RCC 7860 (cell line): ENCODE results near the gene APEH.
"Not testable (repeated sequence)": the region's sequence is repeated elsewhere in the genome, so short reads cannot be mapped to it uniquely, and the experiment has no call there.

Experiments
- DNase-seq: peaks from one replicate; pipeline ENCODE4 v3.0.0-alpha.2; 2015; ENCODE audit warnings: low spot score
- FAIRE-seq: peaks from 2 replicates; lab custom pipeline; 2012; peaks lifted over from hg19 to GRCh38; lab: Jason Lieb, UNC

The APEH gene

DNA sequence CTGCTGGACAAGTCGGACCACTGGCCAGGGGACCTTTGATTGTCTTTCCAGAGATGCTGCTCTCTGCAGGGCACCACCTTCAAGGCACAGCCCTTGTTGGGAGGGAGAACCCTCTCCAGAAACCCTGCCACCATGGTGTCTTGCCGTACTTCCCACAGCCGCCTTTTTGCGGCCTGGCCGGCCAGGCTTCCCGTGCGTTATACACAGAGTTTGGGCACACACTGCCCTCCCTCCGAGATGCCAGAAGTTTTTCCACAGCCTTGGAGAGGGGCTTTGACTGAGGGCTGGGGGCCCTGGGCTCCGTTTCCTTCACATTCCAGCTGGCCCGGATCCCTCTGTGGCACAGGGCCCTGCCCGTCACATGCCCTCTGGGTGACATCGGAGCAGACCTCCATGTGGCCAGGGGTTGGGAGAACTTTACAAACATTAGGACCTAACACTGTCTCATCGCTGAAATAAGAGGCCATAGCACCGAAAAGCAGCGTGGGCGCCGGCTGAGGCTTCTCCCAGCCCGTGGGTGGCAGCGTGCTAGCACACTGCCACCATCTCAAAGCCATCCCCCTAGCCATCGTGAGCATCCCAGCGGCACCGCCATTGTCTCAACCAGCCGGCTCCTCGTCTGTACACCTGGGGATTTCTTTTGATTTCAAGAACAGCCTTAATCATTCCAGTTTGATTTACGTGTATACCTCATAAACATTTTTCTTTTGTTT is 6.3 kb upstream of the APEH start:
- no peak for FAIRE-seq
- DNase-seq = no peak

DNA sequence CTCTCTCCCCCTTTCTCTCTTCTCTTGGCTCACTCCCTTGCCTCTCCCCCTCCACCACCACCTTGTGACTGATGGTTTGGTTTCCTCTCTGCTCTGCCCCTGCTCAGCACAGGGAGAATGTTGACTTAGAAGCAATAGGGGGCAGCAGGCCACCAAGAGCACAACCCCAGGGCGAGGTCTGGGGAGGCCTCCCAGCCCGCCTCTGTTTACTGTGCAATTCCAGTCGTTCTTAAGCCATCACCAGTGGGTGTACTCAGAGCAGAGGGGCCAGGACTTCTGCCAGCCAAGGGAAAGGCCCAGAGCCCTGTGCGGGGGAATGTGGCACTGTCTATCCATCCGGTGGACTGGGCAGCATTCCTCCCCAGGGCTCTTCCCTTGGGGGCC is 5.7 kb upstream of the APEH start:
- FAIRE-seq (no peak), DNase-seq (peak; percentile 52)

DNA sequence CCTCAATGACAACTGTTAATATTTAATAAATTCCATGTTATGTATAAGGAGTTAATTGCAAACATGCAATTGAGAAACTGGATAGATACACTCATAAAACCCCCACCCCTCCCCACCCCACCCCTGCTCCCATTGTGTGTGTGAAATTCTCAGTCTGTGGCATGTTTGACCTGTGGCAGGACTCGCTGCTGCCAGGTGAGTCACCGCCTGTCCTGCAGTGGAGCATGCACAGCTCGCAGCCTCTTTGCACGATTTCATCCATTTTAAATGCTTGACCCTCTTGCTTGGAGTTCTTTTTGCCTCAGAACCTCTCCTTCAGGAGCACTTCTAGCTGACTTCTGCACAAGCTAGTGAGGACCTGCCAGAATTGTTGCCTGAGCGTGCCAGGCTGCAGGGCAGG is 5.3 kb upstream of the APEH start:
- FAIRE-seq = no peak

DNA sequence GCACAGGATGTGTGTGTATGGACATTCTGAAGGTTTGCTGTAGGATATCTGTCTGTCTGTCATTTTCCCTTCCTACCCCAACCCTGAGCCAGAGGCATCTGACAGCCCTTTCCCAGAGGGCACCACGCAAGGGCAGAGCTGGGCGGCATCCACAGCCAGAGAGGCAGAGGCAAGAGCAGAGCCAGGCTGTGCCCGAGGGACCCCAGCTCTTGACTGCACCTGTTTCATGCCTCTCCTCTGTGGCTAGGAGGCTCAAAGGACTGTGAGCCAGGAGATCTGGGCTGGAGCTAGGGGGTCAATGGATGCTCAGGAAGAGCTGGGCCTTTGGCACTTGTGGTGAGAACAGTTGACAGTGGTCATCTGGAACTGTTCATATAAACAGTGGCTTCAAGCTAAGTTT is 4.8 kb upstream of the APEH start:
- DNase-seq (no peak), FAIRE-seq (no peak)

More for the DNA sequence above, 5.3 kb upstream of the APEH start:
- peak; percentile 56 for DNase-seq

DNA sequence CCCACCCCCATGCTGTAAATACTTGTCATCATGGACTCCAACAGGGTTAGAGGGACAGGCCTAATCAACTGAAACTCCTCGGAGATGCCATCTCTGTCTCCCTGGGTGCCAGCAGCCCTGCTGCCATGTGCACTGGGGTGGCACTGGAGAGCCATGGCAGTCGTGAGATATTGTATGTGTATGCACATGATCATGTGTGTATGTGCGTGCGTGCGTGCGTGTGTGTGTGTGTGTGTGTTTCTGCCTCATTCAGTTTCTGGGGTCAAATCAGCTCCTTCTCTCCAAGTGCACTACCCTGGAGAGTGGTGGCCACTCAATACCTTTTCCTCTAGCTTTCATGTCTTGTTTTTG is 3.2 kb upstream of the APEH start:
- FAIRE-seq = no peak
- DNase-seq = no peak

DNA sequence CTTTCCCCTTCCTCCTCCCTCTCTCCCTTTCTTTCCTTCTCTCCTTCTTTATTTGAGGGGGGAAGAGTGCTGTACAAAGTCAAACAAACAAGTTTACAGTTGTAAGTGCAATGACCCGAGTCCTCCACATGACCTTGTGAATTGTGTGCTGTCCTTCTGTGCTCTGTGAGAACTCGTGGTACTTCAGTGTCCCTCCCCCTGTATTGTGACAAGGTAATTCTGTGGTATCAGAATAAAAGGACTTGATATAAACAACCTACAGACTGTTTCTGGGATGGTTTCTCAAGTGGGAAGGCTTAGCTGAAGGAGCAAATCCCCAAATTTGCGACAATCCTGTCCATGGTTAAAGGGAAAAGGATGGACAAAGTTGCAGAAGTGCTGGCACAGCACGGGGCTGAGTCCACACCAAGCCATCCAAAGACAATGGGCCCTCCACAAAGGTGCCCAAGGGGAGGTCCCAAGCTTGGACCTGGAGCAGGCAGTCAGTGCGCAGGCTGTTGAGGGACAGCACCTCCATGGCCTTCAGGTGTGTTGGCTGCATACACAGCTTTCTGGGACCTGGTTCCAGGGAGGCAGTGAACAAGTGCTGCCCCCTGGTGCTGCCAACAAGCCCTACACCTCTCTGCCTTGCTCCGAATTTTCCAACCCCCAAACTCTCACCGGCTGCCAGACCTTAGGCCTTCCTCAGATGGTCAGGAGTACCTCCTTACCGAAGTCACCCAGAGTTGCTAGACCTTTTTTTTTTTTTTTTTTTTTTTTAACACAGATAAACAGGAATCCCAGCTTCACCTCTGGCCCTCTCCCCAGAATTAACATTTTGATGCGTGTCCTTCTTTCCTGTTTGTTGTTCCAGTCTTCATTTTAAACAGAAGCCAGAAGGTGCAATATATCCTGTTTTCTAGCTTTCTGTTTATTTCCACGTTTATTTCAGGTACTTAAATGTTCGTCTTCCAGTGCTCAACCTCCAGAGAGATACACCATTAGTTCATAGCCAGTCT is 2.6 kb upstream of the APEH start:
- no peak for FAIRE-seq

DNA sequence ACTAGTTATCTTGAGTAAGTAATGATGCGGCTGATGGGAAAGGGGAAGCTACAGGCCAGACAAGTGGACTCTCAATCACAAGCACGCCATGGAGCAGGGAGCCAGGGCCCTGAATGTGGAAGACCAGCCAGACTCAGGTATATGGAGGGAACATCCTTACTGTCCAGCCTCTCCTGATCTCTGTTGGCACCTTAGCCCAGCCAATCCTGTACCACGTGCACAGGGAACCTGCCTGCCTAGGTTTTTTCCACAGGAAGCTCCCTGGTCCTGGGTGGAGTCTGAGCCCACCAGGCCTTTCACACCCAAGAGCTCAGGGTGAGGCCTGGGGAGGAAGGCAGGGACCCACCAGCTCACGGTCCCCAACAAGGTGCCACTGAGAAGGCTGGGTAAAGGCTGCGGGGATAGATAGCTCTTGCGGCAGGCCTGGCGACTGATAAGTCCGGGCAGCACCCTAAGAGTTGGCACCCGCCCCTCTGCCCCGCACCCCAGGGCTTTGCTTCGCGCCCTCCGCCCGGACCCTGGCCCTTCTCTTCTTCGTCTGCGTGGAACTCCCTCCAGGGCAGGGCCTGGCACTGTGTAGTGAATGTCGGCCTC is 933 bp upstream of the APEH start:
- FAIRE-seq = no peak
- peak; percentile 30 for DNase-seq

More for the DNA sequence above, 2.6 kb upstream of the APEH start:
- peak; percentile 47 for DNase-seq

DNA sequence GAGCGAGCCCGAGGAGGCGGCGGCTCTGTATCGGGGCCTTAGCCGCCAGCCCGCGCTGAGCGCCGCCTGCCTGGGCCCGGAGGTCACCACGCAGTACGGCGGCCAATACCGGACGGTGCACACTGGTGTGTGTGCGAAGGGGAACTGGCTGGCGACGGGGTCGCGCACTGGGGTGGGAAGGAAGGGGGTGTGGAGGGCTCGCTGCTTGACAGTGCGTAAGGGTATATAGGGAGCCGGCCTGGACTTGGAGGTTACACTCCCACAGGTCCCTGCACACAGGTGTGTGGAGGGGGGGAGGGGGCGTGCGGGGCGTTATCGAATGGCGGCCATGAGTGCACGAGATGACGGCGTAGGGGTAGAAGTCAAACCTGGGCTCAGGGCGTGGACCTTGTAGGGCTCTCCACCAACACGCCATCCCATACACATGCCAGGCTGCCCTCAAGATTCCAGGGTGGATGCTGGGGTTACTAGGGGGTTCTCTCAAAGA is 389 bp downstream of the APEH start:
- FAIRE-seq = no peak
- DNase-seq = no peak

DNA sequence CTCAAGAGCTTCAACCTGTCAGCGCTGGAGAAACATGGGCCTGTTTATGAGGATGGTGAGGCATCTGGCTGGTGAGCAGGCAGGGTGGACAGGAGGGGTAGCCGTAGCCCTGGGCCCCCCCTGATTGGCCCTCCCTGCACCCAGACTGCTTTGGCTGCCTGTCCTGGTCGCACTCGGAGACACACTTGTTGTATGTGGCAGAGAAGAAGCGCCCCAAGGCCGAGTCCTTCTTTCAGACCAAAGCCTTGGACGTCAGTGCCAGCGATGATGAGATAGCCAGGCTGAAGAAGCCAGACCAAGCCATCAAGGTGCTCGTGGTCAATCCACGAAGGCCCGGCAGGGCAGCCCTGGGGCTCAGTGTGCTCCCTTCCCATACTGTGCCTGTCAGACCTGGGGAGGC is 1.8 kb downstream of the APEH start:
- no peak for DNase-seq

DNA sequence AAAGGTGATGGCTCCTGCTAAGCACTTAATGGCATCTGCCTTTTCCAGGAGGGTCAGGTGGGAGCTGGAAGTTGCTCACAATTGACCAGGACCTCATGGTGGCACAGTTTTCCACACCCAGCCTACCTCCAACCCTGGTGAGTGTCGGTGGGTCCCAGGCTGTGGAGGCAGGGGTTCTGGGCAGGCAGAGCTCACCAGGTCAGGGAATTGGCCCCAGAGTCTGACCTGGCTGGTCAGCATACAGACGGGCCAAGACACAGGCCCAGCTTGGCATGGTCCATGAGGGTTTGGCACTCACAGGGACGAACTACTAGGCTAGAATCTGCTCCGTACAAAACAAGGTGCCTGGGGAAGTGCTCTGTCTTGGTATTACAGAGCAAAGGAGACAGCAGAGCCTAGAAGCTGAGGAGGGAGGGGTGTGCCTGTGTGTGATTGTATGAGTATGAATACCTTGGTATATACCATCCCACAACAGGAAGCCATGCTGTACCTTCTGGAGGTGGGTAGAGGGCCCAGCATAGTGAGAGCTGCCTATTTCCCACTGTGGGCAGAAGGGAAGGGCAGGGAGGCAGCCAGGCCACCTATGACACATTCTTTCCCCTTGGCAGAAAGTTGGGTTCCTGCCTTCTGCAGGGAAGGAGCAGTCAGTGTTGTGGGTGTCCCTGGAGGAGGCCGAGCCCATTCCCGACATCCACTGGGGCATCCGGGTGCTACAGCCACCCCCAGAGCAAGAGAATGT is 6.5 kb downstream of the APEH start:
- FAIRE-seq = no peak

More for the DNA sequence above, 1.8 kb downstream of the APEH start:
- no peak for FAIRE-seq

DNA sequence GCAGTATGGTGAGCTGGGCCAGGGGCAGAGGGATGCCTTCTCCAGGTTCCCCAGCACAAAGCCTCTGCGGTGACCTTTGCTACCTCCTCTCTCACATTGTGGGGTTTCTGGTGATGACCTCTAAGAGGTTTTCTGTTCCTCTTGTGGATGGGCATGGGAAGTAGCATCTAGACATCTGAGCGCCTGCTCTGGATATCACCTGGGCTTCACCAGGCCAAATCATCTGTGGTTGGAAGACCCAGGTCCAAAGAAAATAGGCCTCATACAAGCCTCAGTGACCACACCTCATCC is 7.0 kb downstream of the APEH start:
- no peak for DNase-seq
- FAIRE-seq = no peak

More for the DNA sequence above, 6.5 kb downstream of the APEH start:
- DNase-seq = no peak

DNA sequence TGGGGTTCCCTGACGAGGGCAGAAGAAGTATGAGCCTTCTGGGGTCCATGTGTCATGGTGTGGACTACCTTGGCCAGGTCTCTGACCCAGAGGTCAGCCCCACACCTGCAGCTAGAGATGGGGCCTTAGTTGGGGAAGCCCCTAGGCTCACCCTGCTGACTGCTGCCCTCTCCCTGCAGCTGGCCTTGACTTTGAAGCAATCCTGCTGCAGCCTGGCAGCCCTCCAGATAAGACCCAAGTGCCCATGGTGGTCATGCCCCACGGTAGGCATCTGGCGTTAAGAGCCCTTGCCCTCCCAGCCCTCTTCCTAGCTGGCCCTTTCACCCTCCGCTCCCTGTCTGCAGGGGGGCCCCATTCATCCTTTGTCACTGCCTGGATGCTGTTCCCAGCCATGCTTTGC is 7.4 kb downstream of the APEH start:
- DNase-seq = no peak
- FAIRE-seq = no peak

DNA sequence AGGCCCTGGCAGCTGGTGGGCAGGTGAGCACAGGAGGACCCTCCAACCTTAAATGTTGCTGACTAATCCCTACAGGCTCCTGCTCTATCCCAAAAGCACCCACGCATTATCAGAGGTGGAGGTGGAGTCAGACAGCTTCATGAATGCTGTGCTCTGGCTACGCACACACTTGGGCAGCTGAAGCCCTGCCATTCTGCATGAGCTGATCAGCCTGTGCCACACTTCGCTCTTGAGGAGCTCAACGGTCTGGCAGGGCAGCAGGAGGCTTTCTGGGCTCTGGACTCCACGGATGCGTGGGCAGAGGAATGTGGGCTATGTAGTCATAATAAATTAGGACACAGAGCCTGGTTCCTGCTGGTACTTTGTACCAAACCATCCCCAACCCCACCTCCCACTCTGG is 9.0 kb downstream of the APEH start:
- FAIRE-seq = no peak
- no peak for DNase-seq

DNA sequence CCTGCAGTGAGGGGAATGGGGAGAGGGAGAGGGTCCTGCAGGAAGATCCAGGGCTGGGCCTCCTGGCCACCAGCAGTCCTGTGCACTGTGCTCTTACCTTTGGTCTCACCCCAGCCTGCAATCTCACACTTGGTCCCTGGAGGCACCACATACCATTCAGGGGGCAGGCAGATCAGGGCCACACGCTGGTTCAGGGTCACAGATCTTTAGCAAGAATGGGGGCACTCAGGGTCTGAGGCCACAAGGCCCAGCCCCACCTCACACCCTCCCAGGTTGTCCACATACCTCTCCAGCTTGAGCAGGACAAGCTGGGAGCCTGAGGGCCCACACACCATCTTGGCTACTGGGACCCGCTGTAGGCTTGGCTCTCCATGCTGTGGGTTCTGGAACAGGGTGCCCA is 10.3 kb downstream of the APEH start:
- not testable (repeated sequence) for DNase-seq, FAIRE-seq

DNA sequence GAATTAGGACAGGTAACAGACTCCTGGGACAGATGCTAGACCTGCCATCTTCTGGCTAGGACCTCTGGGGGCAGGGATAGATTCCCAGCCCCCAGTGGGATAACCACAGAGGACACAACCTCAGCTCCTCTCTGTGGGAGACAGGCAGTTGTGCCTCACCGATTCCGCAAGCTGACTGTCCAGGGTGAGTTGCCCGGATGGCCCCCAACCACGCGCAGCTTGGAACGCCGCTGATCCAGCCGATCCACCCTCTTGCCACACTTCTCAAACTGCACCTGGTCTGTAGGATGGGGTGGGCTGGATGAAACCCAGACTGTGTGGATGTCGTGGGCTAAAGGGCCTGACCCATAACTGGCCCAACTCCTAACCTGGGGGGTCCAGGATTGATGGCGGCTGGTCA is 11.0 kb downstream of the APEH start:
- not testable (repeated sequence) for FAIRE-seq, DNase-seq

DNA sequence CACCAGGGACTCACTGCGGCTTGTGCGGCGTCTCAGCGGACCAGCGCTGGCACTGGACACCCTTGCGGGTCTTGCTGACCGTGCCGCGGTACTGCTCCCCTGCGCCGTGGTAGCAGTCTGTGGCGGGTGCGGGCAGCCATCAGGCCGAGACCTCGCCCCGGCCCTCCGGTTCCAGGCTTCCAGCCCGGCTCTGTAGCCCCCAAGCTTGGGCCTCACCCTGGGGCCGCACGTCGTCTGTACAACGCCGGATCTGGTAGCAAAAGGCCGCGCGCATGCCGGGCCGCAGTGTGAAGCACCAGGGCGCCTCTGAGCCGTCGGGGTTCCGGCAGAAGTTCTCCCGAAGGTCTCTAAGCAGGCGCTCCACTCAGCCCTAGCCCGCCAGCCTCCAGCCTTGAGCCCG is 11.7 kb downstream of the APEH start:
- DNase-seq, FAIRE-seq: not testable (repeated sequence)

DNA sequence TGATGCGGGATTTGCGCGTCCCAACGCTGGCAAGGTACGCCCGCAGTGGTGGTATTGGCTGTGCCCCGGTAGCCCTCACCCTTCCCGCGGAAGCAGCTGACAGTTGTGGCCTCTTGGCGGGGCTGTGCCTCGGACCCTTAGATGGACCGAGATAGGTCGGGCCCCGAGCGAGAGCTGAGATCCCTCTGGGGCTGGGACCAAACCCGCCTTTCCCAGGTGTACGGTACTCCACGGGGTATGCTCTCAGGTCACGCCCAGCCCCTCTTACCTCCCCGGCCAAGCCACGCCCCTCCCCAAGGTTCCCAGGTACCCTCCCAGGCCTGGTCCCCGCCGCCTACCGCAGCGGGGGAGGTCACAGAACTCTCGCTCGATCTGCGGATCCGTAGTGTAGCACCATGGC is 12.2 kb downstream of the APEH start:
- DNase-seq, FAIRE-seq: not testable (repeated sequence)

DNA sequence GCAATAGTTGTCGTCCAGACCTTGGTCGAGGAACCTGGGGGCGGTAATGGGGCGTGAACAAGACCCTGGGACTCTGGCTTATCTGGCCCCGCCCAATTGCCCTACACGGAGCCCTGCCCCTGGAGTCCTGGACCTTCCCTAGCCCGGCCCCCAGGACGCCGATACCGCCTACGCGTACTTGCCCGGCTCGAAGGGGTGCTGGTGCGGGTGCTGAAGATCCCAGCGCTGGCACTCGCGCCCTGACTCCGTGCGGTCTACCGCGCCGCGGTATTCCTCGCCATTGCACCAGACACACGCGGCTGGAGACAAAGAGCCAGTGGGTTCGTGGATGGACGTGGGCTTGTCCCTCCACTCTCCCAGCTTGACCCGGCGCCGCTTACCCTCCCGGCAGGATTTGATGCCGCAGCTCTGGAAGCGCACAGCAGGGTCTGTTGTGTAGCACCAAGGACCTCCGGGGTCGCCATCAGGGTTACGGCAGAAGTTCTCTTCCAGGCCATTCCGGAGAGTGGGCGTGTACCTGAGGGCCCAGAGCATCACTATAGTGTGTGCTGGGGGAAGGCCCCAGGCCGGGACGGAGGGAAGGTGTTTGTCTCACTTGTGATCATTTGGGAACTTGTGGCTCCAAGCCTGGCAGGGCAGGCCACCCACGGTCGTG is 12.7 kb downstream of the APEH start:
- DNase-seq, FAIRE-seq: not testable (repeated sequence)

DNA sequence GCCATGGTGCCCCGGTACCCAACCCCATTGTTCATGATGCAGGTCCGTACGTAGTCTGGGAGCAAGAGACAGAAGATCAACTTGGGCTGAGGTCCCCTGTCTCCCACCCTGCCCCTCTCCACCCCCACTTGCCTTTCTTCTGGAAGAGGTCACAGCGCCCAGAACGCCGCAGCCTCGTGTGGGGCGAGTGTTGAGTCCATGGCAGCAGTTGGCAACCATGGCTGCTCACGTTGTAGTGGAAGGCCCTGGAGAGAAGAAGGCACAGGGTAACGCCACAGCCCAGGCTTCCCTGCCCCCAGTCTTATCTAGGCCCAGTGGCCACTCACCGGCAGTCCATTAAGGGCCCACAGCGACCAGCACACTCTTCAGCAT is 13.3 kb downstream of the APEH start:
- DNase-seq, FAIRE-seq: not testable (repeated sequence)

DNA sequence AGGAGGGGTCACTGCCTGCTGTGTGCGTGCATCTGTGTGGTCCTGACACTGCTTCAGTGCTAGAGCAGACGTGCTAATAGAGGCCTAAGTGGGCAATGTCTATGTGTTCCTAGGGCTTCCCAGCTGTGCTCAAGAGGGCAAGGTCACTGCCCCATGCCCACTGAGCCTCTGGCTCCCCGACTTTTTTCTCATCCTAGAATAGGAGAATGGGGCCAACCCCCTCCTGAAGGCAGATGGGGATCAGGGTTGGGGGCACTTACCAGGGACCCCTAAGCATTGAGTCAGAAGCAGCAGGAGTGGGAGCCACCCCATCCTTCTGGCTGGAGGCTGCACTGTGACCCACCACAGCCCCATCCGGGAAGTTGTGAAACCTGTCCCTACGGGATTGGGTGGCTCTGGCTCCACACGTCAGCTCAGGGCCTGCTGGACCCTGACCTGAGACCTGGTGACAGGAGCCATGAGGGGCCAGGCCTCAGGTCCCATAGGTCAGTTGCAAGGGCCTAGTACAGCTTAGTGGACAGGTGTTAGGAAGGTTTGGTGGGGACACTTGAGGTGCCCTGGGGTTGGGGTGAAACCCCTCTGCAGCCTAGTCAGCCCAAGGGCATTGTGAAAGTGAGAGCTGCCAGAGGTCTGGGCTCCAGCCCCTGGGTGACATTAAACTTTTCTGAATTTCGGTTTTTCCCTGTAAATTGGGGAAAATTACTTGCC is 14.3 kb downstream of the APEH start:
- not testable (repeated sequence) for FAIRE-seq, DNase-seq
